WERI-Rb-1 (cell line): ENCODE data around the gene RASL10A.
A peak's percentile ranks its signal among the peaks of the same experiment; 100 is the strongest.

ENCODE experiments used
- DNase-seq: peaks from one replicate; pipeline ENCODE4 v3.0.0-alpha.2; 2020
- H3K27ac ChIP-seq: fragments of 250-450 bp; sonication (Bioruptor Pico); 2 replicates; pipeline ENCODE4 v1.5.1; 2020; ENCODE audit warnings: mild to moderate bottlenecking, moderate library complexity
- H3K27me3 ChIP-seq: fragments of 250-450 bp; sonication (Bioruptor Pico); 2 replicates; pipeline ENCODE4 v1.5.1; 2021; ENCODE audit warnings: mild to moderate bottlenecking, low read depth, moderate library complexity; ENCODE audit not compliant: insufficient read depth, severe bottlenecking
- H3K36me3 ChIP-seq: fragments of 250-450 bp; sonication (Bioruptor Pico); 2 replicates; pipeline ENCODE4 v1.5.1; 2020; ENCODE audit warnings: mild to moderate bottlenecking, moderate library complexity
- H3K4me3 ChIP-seq: 2 replicates; pipeline ENCODE4 v1.5.1; 2011; ENCODE audit warnings: low read depth, mild to moderate bottlenecking, control low read depth, low read length
- H3K9me3 ChIP-seq: fragments of 250-450 bp; sonication (Bioruptor Pico); 2 replicates; pipeline ENCODE4 v1.5.1; 2021; ENCODE audit warnings: mild to moderate bottlenecking, moderate library complexity; ENCODE audit not compliant: severe bottlenecking
- CTCF ChIP-seq: IDR thresholded peaks from 2 replicates; pipeline ENCODE4 v1.5.1; 2011; ENCODE audit warnings: low read depth, mild to moderate bottlenecking, control low read depth, inconsistent platforms, low read length

The RASL10A gene

GRCh38 chr22:29267858-29268510 lies 47.5 kb downstream of the RASL10A start, which contains the start of the genes EWSR1 and RHBDD3:
EWSR1 (plus strand) TSS chr22:29268268; CDS start chr22:29268337, 69 bp downstream.
RHBDD3 (minus strand) TSS chr22:29267981; CDS start chr22:29265626, 2,355 bp downstream.
- no peak for TF ChIP-seq CTCF
- Histone ChIP-seq H3K36me3 (peaks cover 83% of the 10 kb centered on the region), H3K4me3 (peak within 1 kb of the TSS; percentile 96), H3K27ac (peak within 1 kb of the TSS; percentile 100), H3K9me3 (no peaks in the 10 kb centered on the region), H3K27me3 (no peaks in the 10 kb centered on the region)
- DNase-seq: peak; percentile 98

- H3K36me3 ChIP-seq: peaks cover 78% of the 10 kb centered on the region
- H3K27ac ChIP-seq: peak overlapping the region; percentile 100
- no peak for DNase-seq
- no peaks in the 10 kb centered on the region for H3K27me3 ChIP-seq
- H3K9me3 ChIP-seq: no peaks in the 10 kb centered on the region
- H3K4me3 ChIP-seq: peak overlapping the region; percentile 96
- no peak for TF ChIP-seq CTCF
Observed at GRCh38 chr22:29267462-29267857, 48.0 kb downstream of the RASL10A start.

DNA sequence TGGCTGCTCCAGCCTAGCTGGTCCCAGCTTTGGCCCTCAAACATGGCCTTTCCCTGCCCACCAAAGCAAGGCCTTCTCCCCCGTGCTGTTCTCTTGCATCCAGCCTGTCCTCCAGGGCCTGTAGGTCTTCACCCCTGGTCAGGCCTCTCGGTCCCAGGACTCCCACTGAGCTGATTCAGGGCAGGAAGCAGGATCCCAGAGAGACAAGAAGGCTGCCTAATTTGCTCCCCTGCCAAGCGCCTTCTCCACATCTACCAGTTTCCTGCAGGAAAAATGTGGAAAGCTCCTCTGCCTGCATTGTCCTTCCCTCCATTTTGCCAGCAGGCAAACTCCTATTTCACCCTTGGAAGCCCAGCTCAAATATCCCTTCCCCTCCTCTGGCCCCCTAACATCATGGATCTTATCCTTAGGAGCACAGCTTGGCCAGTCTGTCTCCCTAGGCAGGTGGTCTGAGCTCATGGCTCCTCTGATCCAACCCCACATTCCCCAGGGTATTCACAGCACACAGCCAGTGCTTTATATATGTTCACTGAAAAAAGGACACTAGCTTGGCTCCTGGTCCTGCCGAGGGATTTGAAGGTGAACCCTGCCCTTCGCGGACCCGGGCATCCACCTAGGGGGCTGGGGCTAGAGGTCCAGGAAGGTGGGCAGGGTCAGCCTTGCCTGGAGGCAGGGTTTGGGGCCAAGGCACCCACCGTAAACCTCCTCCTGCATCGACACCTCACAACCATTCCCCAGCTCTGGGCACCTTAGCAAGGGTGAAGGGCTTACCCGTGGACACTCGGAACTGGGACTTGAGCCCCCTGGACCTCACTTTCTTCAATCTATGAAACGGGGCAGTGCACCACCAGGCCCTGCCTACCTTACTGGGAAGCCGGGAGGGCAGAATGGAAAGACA lies 48.7 kb downstream of the RASL10A start:
- H3K36me3 ChIP-seq: peaks cover 73% of the 10 kb centered on the region
- H3K9me3 ChIP-seq: no peaks in the 10 kb centered on the region
- H3K27me3 ChIP-seq: no peaks in the 10 kb centered on the region
- peak; percentile 41 for DNase-seq
- H3K4me3 ChIP-seq: peak overlapping the region; percentile 96
- H3K27ac ChIP-seq: peak overlapping the region; percentile 100
- TF ChIP-seq CTCF: no peak

GRCh38 chr22:29265929-29266328 lies 49.6 kb downstream of the RASL10A start:
- DNase-seq: peak; percentile 66
- Histone ChIP-seq H3K4me3 (no peak overlapping the region), H3K9me3 (no peaks in the 10 kb centered on the region), H3K27me3 (no peaks in the 10 kb centered on the region), H3K36me3 (peaks cover 68% of the 10 kb centered on the region), H3K27ac (peak overlapping the region; percentile 100)
- TF ChIP-seq CTCF: no peak

DNA sequence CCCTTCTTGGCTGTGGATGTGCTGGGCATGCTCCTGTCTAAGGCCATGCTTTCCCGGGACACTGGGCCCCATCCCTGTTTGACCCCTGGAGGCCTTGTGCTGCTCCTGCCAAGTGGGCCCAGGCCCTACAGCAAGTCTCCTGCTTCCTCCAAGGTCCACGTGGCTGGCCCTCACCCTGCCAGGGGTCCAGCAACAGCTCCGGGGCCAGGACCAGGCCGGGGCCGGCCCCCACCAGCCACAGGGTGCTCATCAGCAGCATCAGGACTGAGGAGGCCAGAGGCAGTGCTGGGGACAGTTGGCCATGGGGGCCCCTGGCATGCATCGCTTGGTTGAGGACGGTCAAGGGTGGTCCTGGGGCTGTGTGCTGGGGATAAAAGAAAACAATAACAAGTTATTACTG lies 50.2 kb downstream of the RASL10A start:
- peak overlapping the region; percentile 100 for H3K27ac ChIP-seq
- H3K9me3 ChIP-seq: no peaks in the 10 kb centered on the region
- H3K36me3 ChIP-seq: peaks cover 68% of the 10 kb centered on the region
- H3K4me3 ChIP-seq: no peak overlapping the region
- no peak for DNase-seq
- H3K27me3 ChIP-seq: no peaks in the 10 kb centered on the region
- TF ChIP-seq CTCF: no peak
